Measurements from ENCODE around the gene CISD1.

CISD1 gene

DNA sequence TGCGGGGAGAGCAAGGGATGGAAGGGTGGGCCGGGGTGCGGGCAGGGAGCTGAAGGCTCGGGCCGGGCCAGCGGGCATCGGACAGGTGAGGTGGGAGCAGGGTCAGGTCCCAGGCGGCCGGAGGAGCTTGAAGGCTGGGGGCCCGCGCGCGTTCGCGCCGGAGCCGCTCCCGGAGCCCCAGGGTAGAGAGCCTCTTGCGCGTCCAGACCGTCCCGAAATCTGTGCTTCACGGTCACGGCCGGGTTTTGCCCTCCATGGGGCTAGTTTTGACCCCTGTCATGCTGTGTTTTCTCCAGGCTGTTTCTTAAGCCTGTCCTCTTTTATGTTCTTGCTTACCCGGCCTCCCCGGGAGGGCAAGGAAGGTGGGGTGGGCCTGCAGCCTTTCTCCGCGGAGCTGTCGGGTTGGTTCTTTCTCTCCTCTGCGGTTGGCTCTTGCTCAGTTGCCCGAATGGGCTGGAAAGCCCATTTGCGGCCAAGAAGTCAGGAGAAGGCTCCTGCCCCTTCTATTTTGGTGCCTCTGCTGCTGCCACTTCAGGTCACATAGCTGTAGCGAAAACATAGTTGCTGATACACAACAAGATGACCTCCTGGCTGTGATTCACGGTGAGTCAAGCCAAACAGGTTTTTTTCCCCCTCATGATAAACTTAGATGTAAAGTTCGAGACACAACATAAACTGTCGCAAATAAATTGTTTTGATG lies 66.5 kb downstream of the CISD1 start:
- Histone ChIP-seq H3K9me3 (ENCODE audit: insufficient read depth, low read depth, low read length) (no peaks in the 10 kb centered on the region), H3K9ac (ENCODE audit: low read depth, low read length) (peak overlapping the region; percentile 89), H3K4me3 (ENCODE audit: low read length) (peak overlapping the region; percentile 88), H3K27me3 (ENCODE audit: insufficient read depth, low read length) (no peaks in the 10 kb centered on the region), H3K4me1 (ENCODE audit: insufficient read depth, low read length) (peaks cover 10% of the 10 kb centered on the region), H3K27ac (ENCODE audit: low read depth, low read length) (0 out of 2 replicates have a peak overlapping the region, but pooled peaks have one; percentile 28), H3K36me3 (ENCODE audit: insufficient read depth, low read length) (no peaks in the 10 kb centered on the region)
- WGBS = under 1% methylated on average over 35 of the region's 37 CpGs

DNA sequence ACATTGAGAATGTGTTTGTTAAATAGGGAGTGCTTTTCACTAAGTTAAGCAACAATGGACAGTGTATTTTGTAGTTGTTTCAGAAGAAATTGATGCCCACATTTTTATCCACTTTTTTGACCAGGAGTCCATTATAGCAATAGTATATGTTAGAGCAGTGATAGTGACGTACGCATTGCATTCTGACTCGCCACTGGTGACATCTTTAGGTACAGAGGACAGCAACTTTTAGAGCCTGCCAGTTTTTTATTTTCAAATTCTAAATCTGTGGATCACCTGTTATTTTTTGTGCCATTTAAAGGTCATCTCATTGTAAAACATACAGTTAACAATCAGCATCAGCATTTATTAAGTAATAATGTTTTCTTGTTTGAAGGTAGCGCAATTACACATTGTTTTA lies 67.3 kb downstream of the CISD1 start:
- no peak overlapping the region for H3K9ac ChIP-seq (ENCODE audit: low read depth, low read length)
- H3K4me1 ChIP-seq (ENCODE audit: insufficient read depth, low read length) = peaks cover 10% of the 10 kb centered on the region
- H3K9me3 ChIP-seq (ENCODE audit: insufficient read depth, low read depth, low read length) = no peaks in the 10 kb centered on the region
- H3K4me3 ChIP-seq (ENCODE audit: low read length) = peak overlapping the region; percentile 88
- no peaks in the 10 kb centered on the region for H3K27me3 ChIP-seq (ENCODE audit: insufficient read depth, low read length)
- H3K36me3 ChIP-seq (ENCODE audit: insufficient read depth, low read length) = no peaks in the 10 kb centered on the region
- no peak overlapping the region for H3K27ac ChIP-seq (ENCODE audit: low read depth, low read length)
- 91% methylated on average over 3 of the region's 4 CpGs for WGBS

Measured in HUES64 (cell line).